HG02571 (cell line): ENCODE measurements around the gene TRAF2.

Experiments
- ATAC-seq: cut with Tn5 transposase; IDR thresholded peaks from one replicate; pipeline ENCODE4 v1.9.1; 2021; ENCODE audit warnings: mild to moderate bottlenecking, moderate library complexity; ENCODE audit not compliant: unreplicated experiment

Gene TRAF2

DNA sequence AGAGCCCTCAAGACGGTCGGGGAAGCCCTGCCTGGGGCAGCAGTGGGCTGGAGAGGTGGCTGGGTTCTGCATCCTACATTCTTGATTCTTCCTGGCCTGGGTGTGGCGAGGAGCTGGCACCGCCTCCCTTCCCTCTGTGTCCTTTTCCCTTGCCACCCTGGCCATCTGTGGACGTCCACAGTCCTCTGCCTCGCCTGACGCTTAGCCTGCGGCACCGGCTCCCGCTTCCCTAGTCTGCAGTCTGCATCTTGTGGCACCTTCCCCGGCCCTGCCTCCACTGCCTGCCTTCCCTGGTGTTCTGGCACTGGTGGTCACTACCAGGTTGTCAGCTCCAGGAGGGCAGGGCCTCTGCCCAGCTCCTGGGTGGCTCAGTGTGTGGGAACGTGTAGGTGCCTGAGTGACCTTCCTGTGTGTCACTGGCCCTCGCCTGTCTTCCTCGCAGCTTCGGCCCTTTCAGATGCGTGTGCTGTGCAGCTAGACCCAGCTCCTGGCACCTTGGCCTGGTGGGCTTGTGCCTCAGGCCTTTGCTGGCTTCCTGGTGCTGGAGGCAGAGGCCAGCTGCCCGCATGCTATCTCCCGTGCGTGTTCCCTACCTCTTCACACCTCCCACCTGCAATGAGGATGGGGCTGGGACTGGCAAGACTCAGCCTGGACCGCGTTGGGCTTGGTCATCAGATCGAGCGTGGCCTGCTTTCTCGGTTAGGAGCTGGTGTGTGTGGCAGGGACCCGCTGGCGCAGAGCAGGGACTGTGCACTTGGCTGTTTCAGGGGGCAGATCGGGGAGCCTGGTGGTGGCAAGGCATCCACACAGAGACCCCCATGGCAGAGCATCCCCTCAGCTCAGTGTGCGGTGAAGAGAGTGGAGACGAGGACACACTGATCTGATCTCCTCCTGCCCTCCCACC, 20.9 kb downstream of the TRAF2 start:
- no peak for ATAC-seq

DNA sequence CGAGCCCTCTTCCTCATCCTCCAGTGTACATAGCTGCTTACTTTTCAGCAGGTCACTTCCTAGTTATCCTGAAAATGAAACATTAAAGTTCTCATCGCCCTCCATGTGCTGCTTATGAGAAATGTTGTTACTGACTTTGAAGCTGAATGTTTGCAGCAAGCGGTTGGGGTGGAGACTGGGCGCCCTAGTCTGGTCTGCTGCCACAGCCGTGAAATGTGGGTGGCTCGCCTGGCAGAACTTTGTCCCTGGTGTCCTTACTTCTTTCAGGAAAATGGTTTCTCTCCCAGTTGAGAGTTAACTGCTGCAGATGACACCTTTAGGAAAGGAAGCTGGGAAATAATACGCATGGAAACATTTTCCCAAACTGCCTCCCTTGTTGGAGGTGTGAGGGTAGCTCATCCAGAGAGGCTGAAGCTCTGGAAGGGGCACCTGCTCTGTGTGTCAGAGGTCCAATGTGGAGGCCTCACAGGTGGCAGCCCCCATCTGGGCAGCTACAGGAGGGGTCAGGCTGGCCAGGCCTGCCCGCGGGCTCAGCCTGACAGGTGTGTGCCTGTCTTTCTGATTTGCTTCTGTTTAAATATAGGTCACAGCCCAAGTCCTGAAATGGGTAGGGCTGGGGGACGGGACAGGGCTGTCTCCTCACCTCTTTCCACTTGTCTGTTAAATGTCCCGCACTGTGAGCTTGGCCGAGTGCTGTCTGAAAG, 24.0 kb downstream of the TRAF2 start:
- no peak for ATAC-seq

DNA sequence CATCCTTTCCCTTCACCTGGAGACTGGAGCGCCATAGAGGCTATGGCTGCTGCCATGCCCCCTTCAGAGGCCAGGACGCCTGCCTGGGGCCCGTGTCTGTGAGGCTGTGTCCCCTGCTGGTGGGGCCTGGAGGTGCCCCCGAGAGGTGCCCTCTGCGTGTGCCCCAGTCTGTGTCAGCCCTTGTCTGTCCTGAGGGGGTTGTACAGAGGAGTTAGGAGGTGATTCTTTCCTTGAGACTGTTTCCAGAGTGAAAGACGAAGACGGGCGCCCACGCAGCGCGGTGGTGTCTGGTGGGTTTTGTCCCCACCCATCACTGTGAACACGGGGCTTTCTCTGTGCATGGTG, 24.6 kb downstream of the TRAF2 start:
- ATAC-seq: no peak

DNA sequence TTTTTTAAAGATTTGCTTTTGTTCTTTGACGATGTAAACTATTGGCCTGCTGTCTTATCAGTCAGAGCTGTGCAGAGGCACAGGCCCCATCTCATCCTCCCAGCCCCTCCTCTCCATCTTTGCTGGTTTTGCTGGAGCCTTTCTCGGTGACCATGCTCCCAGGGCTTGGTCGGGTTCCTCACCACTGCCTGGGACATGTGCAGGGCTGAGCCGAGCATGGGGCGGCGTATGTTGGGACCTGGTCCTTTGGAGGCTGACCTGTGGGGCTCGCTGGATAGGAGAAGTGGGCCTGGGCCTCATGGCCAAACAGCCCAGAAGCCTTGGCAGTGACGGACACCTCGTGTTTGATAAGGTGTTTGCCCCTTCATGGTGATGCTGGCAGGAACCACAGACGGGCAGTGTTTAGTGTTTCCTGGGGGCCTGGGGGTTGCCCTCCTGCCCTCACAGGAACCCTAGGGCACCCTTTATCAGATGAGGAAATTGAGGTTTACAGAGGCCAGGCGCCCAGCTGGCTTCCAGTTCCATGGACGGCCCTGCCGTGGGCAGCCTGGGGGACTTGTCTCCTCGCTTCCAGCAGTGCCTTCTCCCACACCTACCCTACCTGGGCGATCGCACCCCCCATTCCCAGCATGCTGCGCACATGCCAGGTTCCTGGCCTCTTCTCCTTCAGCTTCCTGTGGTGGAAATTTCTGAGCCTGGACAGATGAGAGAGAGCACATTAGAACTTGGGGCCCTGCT, 27.6 kb downstream of the TRAF2 start:
- ATAC-seq: no peak

- no peak for ATAC-seq
Observed at GRCh38 chr9:136915632-136916329, 29.5 kb downstream of the TRAF2 start.

DNA sequence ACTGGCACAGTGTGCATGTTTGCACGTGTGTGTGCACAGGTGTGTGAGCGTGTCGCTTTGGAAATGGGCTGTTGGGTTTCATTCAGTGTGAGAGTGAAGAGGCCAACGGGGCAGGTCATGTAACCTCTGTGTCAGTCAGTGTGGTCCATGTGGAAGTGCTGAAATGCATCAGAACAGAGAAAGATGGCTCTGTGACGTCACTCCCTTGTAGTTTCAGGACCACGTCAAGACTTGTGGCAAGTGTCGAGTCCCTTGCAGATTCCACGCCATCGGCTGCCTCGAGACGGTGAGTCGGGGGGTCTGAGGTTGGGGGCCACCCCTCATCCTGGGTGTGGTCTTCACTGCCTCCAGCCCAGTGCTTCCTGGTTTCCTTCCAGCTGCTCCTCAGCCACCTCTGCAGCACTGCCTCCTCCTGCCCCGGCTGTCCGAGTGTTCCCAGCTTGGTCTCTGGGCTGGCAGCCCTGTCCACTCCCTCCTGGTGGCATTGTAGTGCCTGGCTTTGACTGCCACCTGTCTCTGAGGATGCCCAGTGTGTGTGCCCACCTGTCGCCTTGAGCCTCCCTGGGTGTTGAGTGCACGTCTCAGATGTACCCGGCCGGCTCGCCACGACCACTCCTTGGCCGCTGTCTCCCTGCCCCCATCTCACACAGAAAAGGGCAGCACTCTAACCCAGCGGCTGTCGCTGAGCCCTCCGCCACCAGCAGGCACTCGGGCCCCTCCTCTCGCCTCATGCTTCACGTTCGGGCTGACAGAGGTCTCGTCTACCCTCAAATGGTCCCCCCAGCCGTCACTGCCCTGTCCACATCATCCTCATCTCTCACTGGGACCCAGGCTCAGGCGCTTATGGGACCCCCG, 30.2 kb downstream of the TRAF2 start:
- ATAC-seq: no peak

GRCh38 chr9:136917902-136918301, 31.6 kb downstream of the TRAF2 start:
- ATAC-seq: no peak

DNA sequence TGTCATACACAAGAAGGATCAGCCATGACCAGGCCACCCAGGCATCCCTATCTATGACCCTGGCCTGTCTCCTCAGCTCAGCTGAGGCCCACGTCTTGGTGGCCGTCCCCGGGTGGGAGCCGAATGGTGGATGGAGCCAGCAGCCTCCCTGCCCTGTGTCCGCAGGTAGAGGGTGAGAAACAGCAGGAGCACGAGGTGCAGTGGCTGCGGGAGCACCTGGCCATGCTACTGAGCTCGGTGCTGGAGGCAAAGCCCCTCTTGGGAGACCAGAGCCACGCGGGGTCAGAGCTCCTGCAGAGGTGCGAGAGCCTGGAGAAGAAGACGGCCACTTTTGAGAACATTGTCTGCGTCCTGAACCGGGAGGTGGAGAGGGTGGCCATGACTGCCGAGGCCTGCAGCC, 33.8 kb downstream of the TRAF2 start:
- no peak for ATAC-seq

- no peak for ATAC-seq
Observed at GRCh38 chr9:136920734-136921231, 34.5 kb downstream of the TRAF2 start.

GRCh38 chr9:136921307-136921706, 35.0 kb downstream of the TRAF2 start:
- no peak for ATAC-seq

DNA sequence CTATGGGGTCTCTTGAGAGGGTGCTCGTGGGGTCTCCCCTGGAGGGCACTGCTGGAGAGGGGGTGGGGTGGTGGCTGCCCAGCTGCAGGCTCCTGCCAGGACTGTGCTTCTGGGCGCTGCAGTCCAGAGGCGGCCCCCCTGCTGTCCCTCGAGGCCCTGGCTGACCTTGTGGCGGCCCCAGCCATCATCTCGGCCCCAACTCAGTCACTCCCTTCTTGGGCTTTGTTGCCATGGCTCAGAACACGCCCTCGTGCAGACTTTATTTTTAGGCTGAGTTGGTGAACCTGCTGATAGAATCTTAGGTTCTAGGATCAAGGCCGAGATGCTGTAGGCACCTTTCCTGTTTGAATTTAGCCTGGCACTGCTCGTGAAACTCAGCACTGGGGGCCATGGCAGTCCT, 35.4 kb downstream of the TRAF2 start:
- ATAC-seq: no peak

DNA sequence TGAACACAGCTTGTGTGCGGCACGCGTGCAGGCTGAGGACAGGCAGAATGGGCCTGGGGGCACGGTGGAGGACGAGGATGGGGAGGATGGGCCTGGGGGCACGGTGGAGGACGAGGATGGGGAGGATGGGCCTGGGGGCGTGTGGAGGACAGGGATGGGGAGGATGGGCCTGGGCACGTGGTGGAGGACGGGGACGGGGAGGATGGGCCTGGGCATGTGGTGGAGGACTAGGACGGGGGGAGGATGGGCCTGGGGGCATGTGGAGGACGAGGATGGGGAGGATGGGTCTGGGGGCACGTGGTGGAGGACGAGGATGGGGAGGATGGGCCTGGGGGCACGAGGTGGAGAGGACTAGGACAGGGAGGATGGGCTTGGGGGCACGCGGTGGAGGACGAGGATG, 36.2 kb downstream of the TRAF2 start:
- ATAC-seq: no peak

- no peak for ATAC-seq
Observed at GRCh38 chr9:136923881-136924280, 37.6 kb downstream of the TRAF2 start.

DNA sequence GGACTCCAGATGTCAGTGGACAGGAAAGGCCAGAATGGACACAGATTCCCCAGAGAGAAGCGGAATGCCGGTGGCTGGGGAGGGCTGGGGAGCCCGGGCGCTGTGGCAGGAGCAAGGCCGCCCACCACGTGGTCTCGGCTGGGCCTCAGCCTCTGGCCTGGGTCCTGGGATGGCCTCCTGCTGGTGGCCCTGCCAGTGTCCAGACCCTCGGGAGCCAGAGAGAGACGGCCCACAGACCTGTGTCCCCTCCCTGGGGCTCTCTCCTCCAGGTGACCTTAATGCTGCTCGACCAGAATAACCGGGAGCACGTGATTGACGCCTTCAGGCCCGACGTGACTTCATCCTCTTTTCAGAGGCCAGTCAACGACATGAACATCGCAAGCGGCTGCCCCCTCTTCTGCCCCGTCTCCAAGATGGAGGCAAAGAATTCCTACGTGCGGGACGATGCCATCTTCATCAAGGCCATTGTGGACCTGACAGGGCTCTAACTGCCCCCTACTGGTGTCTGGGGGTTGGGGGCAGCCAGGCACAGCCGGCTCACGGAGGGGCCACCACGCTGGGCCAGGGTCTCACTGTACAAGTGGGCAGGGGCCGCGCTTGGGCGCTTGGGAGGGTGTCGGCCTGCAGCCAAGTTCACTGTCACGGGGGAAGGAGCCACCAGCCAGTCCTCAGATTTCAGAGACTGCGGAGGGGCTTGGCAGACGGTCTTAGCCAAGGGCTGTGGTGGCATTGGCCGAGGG, 39.3 kb downstream of the TRAF2 start:
- ATAC-seq: no peak

DNA sequence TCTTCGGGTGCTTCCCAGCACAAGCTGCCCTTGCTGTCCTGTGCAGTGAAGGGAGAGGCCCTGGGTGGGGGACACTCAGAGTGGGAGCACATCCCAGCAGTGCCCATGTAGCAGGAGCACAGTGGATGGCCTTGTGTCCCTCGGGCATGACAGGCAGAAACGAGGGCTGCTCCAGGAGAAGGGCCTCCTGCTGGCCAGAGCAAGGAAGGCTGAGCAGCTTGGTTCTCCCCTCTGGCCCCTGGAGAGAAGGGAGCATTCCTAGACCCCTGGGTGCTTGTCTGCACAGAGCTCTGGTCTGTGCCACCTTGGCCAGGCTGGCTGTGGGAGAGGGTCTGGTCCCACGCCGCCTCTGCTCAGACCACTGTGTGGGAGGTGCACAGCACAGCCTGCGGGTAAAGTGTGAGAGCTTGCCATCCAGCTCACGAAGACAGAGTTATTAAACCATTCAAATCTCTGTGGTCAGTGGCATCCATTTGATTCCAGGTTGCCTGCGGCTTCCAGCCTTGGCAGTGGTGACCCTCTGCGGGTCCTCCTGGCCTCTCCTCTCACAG, 39.9 kb downstream of the TRAF2 start:
- ATAC-seq: no peak

DNA sequence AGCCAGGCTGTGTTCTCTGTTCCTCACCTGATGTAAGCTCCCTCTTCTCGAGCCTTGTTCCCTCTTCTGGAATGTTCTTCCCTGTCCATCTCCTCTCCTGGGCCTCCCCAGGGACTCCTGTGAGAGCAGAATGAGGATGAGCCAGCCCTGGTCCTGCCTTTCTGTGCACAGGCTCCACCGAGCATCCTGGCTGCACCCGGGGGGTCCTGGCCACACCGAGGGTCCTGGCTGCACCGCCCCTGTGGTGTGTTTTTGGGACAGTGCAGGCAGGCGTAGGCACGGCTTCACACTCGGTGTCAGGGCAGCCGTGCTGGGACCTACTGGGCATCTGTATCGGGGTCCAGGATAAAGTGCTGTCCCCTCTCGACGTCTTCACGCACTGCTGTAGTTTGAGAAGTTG, 40.4 kb downstream of the TRAF2 start:
- no peak for ATAC-seq

GRCh38 chr9:136927343-136928271, 41.3 kb downstream of the TRAF2 start:
- no peak for ATAC-seq

- no peak for ATAC-seq
Observed at GRCh38 chr9:136928591-136928990, 42.3 kb downstream of the TRAF2 start.
